ENCODE results near the gene C1QTNF8. TPM values are rescaled to one million over a fixed set of nuclear protein-coding genes. Genes with fewer than 3 reads are reported as not detected.

Gene C1QTNF8
- total and polyA plus RNA-seq, 4 donors = 0.08 to 0.74 TPM; not detected in 2

DNA sequence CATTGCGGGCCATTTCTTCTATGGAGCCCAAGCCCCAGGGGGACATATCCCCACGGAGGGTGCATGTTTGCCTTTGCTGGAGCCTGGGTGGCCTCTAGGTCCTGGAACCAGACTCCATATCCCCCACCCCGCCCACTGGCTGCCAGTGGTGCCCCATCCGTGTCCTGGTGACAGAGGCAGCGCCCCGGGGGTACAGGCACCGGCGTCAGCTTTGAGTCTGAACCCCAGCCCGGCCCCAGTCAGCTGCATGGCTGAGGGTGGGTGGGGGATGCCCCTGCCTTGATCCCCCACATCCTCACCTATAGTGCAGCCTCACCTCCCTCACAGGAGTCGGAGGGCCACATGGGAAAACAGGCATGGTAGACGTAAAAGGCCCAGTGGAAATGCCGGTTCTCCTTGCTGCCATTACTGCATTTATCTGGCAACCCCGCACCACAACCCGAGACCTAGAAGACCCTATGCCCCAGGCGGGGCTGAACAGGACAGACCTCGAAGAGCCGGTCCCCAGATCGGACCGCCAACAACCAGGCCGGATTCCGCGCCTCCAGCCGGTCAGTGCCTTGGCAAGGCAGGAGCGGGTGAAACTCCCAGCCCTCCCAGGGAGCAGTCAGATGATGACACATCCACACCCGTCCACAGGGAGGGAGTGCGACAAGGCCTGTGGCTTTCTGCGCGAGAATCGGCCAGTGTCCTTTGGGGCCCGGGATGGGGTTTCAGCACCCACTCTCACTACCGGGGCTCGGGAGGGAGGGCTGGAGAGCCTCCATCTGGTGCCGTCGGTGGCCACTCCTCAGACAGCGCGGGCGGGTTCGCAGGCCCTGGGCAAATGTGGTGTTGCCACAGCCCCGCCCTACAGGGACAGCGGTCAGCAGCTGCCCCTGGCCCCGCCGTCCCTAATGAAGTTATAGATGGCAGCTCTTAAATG, 35.4 kb downstream of the C1QTNF8 start:
- ATAC-seq (ENCODE audit: insufficient read depth, low FRiP score) = no peak
- peaks cover 0 to 13% (median 11%) of the 10 kb centered on the region in 3 donors for H3K27me3 ChIP-seq (ENCODE audit: control insufficient read depth in 3 of 3, insufficient read depth in 3 of 3, low read length in 2 of 3)
- no peak overlapping the region for H3K27ac ChIP-seq (ENCODE audit: low read depth in 1 of 2, low read length in 1 of 2)
- 81 to 83% methylated on average over 40 to 42 of the region's 42 CpGs for WGBS, 2 donors
- H3K36me3 ChIP-seq (ENCODE audit: control insufficient read depth in 4 of 4, insufficient read depth in 4 of 4, low read length in 4 of 4) = no peaks in the 10 kb centered on the region
- H3K4me1 ChIP-seq (ENCODE audit: control insufficient read depth in 5 of 5, insufficient read depth in 5 of 5, low read length in 5 of 5) = no peaks in the 10 kb centered on the region
- no peak for DNase-seq
- peaks cover 0 to 18% (median 1%) of the 10 kb centered on the region in 4 donors for H3K9me3 ChIP-seq (ENCODE audit: control insufficient read depth in 4 of 4, insufficient read depth in 3 of 4, low read length in 3 of 4)
- no peak overlapping the region for H3K9ac ChIP-seq (ENCODE audit: insufficient read depth in 1 of 2, low read length in 2 of 2)
- H3K4me3 ChIP-seq = no peak overlapping the region
- TF ChIP-seq, protein P1, sequence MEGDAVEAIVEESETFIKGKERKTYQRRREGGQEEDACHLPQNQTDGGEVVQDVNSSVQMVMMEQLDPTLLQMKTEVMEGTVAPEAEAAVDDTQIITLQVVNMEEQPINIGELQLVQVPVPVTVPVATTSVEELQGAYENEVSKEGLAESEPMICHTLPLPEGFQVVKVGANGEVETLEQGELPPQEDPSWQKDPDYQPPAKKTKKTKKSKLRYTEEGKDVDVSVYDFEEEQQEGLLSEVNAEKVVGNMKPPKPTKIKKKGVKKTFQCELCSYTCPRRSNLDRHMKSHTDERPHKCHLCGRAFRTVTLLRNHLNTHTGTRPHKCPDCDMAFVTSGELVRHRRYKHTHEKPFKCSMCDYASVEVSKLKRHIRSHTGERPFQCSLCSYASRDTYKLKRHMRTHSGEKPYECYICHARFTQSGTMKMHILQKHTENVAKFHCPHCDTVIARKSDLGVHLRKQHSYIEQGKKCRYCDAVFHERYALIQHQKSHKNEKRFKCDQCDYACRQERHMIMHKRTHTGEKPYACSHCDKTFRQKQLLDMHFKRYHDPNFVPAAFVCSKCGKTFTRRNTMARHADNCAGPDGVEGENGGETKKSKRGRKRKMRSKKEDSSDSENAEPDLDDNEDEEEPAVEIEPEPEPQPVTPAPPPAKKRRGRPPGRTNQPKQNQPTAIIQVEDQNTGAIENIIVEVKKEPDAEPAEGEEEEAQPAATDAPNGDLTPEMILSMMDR (IDR thresholded peaks at IDR 0.05; ENCODE audit: control extremely low read depth, extremely low read depth) = no peak

DNA sequence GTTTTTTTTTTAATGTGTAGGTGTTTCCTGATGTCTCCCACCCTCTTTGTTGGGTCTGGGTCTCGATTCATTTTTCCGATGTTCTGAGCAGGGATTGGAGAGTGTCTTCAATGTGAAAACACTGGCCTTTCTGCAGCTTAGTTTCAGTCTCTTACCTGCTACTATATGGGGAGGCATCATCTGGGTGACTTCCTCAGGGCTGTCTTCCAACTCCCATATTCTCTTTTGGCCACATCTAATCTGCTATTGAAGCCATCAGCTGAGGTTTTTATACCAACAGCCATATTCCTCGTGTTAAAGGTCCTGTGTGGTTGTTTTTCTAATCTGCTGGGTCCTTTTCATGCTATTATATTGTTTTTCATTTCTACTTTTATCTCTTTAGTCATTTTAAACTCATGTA, 36.7 kb downstream of the C1QTNF8 start:
- no peaks in the 10 kb centered on the region for H3K4me1 ChIP-seq (ENCODE audit: control insufficient read depth in 5 of 5, insufficient read depth in 5 of 5, low read length in 5 of 5)
- TF ChIP-seq, protein P1 (IDR thresholded peaks at IDR 0.05; ENCODE audit: control extremely low read depth, extremely low read depth) = no peak
- DNase-seq = no peak
- no peaks in the 10 kb centered on the region for H3K36me3 ChIP-seq (ENCODE audit: control insufficient read depth in 4 of 4, insufficient read depth in 4 of 4, low read length in 4 of 4)
- no peak overlapping the region for H3K27ac ChIP-seq (ENCODE audit: low read depth in 1 of 2, low read length in 1 of 2)
- H3K27me3 ChIP-seq (ENCODE audit: control insufficient read depth in 3 of 3, insufficient read depth in 3 of 3, low read length in 2 of 3) = peaks cover 0 to 3% (median 0%) of the 10 kb centered on the region in 3 donors
- 89 to 91% methylated on average over 3 of the region's 3 CpGs for WGBS, 2 donors
- no peak overlapping the region for H3K4me3 ChIP-seq
- H3K9ac ChIP-seq (ENCODE audit: insufficient read depth in 1 of 2, low read length in 2 of 2) = no peak overlapping the region
- no peak for ATAC-seq (ENCODE audit: insufficient read depth, low FRiP score)
- peaks cover 0 to 18% (median 1%) of the 10 kb centered on the region in 4 donors for H3K9me3 ChIP-seq (ENCODE audit: control insufficient read depth in 4 of 4, insufficient read depth in 3 of 4, low read length in 3 of 4)

DNA sequence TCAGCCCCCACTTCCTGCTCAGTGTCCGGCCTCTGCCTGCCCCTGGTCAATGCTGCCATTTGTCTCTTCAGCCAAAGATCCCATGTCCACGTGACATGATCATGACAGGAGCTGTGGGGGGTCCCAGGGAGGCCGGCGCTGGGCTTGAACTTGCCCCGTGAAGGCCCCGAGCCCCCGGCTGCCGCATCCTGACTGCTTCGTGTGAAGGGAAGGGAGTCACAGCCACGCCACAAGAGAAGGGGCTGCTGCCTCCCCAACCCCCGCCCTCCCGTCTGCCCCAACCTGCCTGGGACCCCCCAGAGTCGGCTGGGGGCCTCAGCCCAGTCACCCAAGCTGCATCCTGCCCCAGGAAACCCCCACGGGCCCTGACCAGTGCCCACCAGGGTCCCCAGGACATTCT, 37.8 kb downstream of the C1QTNF8 start:
- peaks cover 0 to 16% (median 1%) of the 10 kb centered on the region in 4 donors for H3K9me3 ChIP-seq (ENCODE audit: control insufficient read depth in 4 of 4, insufficient read depth in 3 of 4, low read length in 3 of 4)
- no peak overlapping the region for H3K9ac ChIP-seq (ENCODE audit: insufficient read depth in 1 of 2, low read length in 2 of 2)
- no peaks in the 10 kb centered on the region for H3K36me3 ChIP-seq (ENCODE audit: control insufficient read depth in 4 of 4, insufficient read depth in 4 of 4, low read length in 4 of 4)
- ATAC-seq (ENCODE audit: insufficient read depth, low FRiP score) (no peak), DNase-seq (no peak)
- TF ChIP-seq, protein P1 (IDR thresholded peaks at IDR 0.05; ENCODE audit: control extremely low read depth, extremely low read depth) = no peak
- H3K4me3 ChIP-seq = no peak overlapping the region
- H3K27me3 ChIP-seq (ENCODE audit: control insufficient read depth in 3 of 3, insufficient read depth in 3 of 3, low read length in 2 of 3) = peaks cover 0 to 3% (median 0%) of the 10 kb centered on the region in 3 donors
- no peaks in the 10 kb centered on the region for H3K4me1 ChIP-seq (ENCODE audit: control insufficient read depth in 5 of 5, insufficient read depth in 5 of 5, low read length in 5 of 5)
- H3K27ac ChIP-seq (ENCODE audit: low read depth in 1 of 2, low read length in 1 of 2) = no peak overlapping the region
- WGBS, 2 donors = 43 to 44% methylated on average over 14 of the region's 14 CpGs
